Hematopoietic multipotent progenitor cell treated with erythropoietin and hydrocortisone succinate and interleukin-3 and kit ligand, for 15 days (in vitro differentiated cells): ENCODE results near the gene ABHD2.
"Not testable (repeated sequence)": the region's sequence is repeated elsewhere in the genome, so short reads cannot be mapped to it uniquely, and the experiment has no call there.

Experiments used
- DNase-seq: peaks from one replicate; pipeline ENCODE4 v3.0.0-alpha.2; 2015; ENCODE audit warnings: low spot score

The ABHD2 gene

DNA sequence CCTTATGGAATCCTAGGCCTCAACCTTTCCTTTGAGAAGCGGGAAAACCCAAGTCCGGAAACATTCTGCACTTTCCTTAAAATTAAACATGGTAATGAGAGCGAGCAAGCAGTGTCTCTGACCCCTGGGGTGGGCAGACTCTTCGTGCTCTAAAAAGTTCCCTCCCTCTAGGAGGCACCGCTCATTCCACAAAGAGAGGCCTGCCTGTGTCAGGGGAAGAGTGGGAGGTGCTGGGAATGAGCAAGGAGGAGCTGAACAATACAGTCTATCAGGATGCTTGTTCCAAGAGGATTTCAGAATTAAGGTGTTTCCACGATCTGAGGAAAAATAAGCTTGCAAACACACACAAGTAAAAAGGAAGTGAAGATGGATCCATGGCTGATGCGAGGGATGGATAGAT lies 139.2 kb downstream of the ABHD2 start:
- no peak for DNase-seq

DNA sequence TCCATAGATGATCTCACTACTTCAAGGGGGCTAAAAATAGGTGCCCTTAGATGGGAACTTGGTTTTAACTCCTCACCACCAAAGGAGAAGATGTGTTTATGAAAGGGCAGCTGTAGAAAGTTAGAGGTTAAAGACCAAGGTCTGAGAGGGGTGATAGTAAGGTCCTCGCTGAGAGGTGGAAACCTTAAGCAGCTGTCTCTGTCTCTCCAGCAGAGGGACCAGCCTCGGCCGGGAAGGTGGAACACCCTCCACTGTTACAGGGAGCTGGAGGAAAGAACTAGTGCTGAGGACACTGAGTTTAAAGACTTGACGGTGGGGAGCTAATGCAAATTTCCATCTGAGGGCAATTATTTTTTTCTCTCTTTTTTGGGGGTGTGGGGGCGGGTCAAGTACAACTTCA lies 142.0 kb downstream of the ABHD2 start:
- no peak for DNase-seq

DNA sequence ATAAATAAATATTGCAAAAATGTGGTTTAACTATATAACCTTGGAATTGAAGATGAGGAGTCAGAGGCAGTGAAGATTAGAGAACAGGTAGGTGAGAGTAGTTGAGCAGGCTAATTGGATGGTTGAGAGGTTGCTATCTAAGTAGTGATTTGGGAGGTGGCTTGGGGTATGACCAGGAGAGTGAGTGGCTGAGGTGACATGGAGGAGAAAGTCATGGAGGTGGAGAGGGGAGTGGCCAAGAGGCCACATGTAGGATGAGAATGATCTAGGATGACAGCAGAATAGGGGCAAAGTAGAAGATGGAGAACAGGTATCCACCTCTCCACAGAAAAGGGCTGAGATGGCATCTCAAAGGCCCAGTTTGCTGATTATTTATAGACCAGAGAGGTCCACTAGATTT lies 143.6 kb downstream of the ABHD2 start:
- DNase-seq: no peak

DNA sequence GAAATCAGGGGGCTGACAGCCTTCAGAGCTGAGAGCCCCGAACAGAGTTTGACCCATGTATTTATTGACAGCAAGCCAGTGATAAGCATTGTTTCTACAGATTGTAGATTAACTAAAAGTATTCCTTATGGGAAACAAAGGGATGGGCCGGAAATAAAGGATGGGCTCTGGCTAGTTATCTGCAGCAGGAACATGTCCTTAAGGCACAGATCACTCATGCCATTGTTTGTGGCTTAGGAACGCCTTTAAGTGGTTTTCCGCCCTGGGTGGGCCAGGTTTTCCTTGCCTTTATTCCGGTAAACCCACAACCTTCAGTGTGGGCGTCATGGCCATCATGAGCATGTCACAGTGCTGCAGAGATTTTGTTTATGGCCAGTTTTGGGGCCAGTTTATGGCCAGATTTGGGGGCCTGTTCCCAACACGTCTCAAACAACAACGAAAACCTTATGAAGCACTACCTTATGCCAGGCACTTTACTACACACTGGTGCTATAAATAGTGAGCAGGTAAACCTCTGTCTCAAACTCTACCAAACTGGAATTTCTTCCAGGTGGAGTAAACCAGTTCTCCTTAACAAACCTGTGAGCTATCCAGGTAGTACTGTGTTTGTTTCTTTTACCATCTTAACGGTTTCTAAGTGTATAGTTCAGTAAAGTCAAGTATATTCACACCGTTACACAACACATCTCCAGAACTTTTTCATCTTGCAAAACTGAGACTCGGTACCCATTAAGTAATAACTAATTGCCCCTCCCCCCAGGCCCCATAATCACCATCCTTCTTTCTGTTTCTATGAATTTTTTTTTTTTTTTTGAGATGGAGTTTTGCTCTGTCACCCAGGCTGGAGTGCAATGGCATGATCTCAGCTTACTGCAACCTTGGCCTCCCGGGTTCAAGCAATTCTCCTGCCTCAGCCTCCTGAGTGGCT lies 151.9 kb downstream of the ABHD2 start:
- not testable (repeated sequence) for DNase-seq

DNA sequence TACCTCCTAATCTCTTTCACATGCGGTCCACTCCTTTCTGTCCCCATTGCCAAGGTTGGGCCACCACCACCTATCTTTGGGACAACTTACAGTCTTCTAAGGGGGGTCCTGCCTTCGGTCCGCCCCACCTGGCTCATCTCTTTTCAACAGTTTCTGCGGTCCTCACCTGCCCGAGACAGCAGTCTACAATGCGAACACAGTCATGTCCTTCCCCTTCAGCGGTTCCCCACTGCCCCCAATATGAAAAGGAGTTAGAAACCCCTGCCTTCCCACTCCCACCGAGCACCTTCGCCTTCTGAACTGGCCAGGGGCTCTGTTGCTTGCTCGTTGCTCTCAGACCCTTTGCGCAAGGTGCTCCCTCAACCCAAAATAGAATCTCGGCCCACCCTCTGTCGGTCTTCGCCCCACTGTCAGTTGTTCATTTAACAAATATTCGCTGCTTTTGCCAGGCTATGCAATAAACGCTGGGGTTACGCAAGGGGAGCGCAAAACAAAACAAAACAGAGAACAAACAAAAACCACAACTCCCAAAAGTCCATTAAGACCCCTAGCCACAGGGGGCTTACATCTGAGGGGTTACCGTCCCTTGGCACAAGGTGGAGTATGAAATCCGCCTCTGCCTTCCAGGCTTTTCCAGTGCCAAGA lies 154.9 kb downstream of the ABHD2 start:
- DNase-seq: no peak

DNA sequence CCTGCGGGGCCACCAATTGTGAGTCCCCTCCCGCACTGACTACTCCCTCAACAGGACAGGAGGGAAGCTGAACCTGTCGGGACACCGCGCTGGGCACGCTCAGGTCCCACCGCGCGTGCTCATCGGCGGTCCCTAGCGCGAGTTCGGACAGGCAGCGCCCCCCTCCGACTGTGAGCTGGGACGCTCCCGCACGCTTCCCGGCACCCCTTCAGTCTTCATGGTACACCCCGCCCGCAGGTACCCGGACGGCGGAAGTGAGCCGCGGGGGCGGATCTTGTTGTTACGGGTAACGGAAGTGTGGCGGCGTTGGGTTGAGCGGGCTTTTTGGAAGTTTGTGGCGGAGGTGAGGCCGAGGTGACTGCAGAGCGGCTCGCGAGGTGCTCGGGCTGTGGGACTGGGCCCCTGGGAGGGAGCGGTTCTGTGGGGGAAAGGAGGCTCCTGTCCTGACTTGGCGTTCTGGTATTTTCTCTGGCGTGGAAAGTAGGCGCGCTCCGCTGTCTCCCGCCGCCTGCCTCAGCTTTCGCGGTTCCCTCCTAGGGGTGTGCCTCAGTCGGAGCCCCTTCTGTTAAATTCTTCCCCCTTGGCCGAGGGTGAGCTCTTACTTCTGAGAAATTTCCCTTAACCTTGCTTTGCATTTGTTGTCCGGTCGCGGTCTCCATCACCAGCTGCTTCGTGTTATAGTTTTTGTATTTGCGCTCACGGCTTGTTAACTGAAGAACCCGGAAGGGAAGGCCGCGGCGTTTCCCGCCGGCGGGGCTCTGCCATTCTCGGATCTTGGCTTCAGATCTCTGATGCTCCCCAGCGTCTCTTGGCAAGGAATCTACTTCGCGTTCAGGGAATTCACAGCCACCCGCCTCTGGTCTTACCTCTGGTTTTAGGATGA lies 155.7 kb downstream of the ABHD2 start, which contains the start of gene FANCI:
FANCI (plus strand) TSS at position 289 of the 883 bp plus-strand sequence. CDS start 3,669 bp downstream, outside the sequence.
- DNase-seq: peak; percentile 94

DNA sequence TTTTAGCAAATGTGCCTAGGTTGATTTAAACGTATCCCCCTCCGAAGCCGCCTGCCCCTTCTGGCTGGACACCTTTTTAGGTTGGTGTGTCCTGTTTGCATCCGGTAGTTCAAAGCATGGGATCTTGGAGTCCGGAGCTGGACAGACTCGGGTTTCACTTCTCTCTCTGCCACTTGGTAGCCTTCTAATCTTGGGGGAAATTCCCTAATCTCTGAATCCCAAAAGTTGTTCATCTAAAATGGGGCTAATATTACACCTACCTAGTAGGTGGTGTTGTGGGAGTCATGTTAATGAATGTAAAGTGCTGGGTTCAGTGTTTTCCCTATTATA lies 156.3 kb downstream of the ABHD2 start:
- no peak for DNase-seq

DNA sequence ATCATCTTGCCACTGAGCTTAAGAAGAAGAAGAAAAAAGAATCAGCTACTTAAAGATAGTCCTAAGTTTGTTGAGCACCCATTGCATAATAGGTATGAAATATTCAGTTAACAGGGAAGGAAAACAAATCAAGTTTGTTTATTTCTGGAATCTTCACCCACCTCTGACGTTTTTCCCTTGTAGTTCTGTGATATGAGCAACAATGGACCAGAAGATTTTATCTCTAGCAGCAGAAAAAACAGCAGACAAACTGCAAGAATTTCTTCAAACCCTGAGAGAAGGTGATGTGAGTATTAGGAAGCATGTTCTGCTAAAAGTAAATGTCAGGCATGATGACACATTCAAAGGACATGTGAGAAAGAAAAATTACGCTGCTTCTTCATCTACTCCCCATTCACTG lies 159.2 kb downstream of the ABHD2 start:
- DNase-seq: no peak

DNA sequence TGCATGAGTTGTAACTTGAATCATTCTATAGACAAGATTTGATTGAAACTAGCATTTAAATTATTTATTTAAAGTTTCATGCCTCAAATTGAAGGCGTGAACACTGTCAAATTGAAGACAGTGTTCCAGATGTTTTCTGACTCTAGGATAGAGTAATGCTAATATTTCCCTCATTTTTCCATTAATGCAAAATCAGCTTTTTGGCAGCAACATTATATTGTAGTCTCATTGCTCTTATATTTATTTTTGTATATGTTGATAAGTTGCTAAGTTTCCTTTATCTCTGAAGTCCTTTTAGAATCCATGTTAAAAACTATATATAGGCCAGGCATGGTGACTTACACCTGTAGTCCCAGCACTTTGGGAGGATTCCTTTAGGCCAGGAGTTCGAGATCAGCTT lies 160.3 kb downstream of the ABHD2 start:
- DNase-seq: no peak

DNA sequence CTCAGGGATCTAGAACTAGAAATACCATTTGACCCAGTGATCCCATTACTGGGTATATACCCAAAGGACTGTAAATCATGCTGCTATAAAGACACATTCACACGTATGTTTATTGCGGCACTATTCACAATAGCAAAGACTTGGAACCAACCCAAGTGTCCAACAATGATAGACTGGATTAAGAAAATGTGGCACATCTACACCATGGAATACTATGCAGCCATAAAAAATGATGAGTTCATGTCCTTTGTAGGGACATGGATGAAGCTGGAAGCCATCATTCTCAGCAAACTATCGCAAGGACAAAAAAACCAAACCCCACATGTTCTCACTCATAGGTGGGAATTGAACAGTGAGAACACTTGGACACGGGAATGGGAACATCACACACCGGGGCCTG lies 161.9 kb downstream of the ABHD2 start:
- not testable (repeated sequence) for DNase-seq
